ENCODE results near the gene B4GALT7.
"Not testable (repeated sequence)": the region's sequence is repeated elsewhere in the genome, so short reads cannot be mapped to it uniquely, and the experiment has no call there.

B4GALT7 gene, protein sequence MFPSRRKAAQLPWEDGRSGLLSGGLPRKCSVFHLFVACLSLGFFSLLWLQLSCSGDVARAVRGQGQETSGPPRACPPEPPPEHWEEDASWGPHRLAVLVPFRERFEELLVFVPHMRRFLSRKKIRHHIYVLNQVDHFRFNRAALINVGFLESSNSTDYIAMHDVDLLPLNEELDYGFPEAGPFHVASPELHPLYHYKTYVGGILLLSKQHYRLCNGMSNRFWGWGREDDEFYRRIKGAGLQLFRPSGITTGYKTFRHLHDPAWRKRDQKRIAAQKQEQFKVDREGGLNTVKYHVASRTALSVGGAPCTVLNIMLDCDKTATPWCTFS

DNA sequence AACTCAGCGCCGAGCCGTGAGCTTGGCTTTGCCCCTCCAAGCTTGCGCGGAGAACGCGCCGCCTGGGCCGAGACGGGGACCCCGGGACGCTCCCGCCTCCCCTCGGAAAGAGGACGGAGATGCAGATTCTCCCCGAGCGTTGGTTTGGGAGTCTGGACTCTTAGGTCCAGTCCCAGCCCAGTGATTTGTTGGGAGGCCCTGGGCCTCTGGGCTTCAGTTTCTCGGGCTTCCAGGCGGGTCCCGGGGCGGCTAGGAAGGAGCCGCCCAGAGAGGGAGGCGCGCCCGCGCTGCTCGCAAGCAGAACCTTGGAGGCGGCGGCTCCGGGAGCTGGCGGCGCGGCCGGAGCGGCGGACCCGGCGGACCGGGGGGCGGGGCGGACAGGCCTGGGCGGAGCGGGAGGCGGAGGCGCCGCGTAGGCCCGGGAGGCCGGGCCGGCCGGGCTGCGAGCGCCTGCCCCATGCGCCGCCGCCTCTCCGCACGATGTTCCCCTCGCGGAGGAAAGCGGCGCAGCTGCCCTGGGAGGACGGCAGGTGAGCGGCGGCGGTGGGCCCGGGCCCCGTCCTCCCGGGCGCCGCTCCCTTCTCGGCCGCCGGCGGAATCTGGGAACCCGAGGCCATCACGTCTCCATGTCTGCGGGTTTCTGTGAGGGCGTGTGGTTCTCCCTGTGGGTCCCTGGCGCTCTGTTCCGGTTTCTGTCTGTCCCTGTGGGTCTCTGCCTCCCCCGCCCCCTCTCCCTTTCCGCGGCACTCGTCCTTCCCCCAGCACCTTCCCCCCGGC, at the start of gene B4GALT7:
B4GALT7 (plus strand) TSS at position 402 of the 777 bp plus-strand sequence; CDS start at position 481, 79 bp downstream.
- DNase-seq: peak; percentile 55

DNA sequence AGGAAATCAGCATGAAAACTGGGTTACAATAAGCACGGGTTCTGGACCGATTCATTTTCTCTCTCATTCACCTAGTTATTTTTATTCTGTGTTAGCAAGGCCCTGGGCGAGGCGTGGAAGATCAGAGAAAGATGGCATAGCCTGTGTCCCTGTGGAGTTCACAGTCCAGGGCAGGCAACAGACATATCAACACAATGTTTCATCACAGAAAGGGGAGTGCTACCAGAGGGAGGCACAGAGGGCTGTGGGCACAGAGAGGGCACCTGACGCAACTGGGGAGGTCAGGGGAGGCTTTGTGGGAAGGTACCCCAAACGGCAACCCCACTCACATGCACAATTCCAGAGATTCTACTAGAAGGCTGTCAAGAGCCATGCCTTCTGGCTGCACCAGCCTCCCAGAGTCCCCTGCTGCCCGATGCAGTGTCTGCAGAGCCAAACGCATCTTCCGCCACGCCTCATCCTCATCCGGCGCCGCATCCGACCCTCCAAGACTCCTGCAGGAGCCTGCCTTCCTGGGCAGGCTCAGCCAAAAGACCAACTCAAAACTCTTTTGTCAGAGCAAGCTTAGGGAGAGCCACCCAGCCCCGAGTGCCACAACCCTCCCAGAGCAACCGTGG, 47.0 kb upstream of the B4GALT7 start:
- DNase-seq: no peak

DNA sequence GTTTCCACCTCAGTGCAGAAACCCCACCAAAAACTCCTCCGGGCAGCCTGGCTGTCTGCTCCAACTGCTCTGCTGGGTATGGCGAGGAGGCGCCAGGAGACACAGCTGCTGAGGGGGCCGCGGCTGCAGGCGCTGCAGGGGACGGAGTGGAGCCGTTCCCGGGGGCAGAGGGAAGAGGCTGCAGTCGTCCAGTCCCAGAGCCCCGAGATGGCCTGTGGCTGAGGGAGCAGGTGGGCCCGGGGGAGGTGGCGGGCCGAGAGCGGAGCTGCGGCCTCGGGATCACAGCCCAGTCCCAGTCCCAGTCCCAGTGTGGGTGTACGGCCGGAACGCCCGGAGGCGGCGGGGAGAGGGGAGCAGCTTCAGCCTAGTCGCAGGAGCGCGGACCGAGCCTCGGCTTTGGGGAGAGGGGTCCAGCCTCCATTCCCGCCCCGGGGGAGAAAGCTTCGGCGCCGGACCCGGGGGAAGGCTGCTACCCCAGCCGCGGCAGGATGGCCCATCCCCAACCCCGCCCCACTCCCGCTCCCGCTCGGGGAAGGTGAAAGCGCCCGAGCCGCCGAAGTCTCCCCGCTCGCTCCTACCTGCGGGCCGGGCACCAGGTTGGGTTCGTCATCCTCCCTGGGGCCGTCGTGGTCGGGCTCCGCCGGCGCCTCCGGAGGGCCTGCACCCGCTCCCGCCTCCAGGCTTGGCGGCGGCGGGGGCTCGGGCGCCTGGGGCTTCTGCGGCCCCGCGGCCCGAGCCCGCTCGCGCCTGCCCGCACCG, 46.1 kb upstream of the B4GALT7 start:
- DNase-seq: no peak

DNA sequence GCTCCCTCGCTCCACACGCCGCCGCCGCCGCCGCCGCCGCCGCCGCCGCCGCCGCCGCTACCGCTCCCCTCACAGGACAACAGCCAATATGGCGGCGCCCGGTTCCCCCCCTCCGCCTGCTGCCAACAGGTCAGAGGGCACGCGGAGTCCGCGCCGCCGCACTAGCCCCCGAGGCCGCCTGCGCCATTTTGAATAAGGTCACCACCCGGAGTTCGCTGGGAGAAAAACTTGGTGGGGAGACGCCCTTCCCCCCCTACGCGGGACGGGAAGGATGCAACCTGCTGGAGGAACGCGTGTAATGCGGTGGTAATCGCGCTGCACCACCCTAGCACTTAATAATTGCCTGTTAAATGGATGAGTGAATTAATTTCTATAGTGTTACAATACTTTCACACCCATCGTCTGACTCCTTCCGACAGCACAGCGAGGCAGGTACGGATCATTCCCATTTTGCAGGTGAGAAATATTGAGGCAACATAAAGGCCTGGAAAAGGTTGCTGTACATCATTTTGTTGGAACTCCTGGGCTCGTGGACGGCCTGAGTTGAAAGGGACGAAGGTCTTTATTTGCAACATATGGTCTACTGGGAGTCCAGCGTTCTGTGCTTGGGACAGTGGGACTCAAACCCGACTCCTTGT, 45.3 kb upstream of the B4GALT7 start, which contains the start of gene FAM193B:
FAM193B (minus strand) TSS at position 90 of the 638 bp plus-strand sequence. CDS start 105 bp downstream, outside the sequence.
- DNase-seq: peak; percentile 74

DNA sequence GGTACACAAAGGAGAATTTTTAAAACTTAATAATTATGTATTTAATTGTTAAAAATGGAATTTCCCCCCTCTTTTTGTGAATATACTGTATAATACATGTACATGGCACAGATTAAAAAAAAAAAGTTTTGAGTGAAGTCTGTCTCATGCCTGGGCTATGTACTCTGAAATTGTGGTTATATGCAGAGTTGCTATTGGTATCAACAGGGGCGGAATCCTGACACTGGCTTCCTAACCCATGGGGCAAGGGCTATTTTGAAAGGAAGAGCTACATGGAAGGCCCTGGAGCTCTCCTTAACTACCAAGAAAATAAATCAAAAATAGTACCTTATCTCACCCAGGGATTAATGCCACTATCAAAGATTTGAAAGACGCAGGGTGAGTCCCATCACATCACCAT, 44.7 kb upstream of the B4GALT7 start:
- no peak for DNase-seq

DNA sequence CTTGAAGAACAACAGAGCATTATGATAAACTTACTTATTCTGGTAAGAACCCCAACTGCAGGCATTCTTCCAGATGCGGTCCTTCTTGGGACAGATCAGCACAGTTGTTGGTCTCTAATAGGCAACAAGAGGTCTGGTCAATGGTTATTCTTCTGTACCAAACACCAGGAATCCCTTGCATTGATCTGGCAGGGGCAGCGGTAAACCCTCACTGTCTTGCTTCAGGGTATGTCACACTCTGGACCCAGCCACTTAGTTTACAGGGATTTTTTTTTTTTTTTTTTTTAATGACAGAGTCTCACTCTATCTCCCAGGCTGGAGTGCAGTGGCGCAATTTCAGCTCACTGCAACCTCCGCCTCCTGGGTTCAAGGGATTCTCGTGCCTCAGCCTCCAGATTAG, 44.3 kb upstream of the B4GALT7 start:
- DNase-seq: no peak

DNA sequence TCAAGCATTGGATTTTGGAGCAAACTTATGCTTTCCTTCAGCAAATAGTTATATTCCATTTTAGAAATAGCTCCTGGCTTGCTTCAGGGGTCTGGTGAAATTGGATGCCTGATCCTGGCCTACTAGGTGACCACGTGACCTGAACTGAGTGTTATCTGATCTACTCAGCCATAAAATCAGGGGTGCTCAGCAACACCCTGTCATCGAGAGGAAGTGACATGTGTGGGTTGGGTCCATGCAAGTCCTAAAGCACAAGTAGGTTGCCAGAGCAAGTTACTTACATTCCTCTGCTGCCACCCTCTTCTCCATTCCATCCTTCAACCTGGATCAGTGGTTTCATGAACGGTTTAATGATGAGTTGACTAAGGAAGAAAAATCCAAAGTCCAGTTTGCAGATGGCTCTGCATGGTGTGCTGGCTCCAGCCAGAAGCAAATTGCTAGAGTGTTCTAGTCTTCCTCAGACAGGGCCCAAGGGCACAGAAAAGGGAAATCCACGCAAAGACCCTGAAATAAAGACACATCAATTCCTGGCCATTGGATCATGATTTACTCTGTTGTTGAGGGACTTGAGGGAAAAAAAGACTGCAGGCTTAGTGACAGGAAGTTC, 42.8 kb upstream of the B4GALT7 start:
- no peak for DNase-seq

DNA sequence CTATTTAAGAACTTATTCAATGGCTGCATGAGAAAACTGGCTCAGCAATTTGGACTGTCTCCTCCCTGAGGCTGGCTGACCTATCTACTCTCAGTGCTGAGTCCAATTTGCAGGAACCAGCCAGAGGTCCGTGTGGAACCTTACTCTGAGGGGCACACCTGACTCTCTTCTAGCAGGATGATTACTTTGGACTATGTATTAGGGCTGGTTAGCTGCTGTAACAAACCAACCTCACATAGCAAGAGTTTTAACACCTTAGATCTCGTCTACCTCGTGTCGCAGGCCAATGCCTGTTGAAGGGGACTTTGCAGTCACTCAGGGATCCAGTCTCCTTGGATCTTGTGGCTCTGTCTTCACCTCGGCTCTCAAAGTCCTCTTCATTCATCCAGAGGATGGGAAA, 42.1 kb upstream of the B4GALT7 start:
- DNase-seq: no peak

DNA sequence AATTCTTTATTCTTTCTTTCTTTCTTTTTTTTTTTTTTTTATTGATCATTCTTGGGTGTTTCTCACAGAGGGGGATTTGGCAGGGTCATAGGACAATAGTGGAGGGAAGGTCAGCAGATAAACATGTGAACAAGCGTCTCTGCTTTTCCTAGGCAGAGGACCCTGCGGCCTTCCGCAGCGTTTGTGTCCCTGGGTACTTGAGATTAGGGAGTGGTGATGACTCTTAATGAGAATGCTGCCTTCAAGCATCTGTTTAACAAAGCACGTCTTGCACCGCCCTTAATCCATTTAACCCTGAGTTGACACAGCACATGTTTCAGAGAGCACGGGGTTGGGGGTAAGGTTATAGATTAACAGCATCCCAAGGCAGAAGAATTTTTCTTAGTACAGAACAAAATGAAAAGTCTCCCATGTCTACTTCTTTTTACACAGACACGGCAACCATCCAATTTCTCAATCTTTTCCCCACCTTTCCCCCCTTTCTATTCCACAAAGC, 40.4 kb upstream of the B4GALT7 start:
- DNase-seq: not testable (repeated sequence)

DNA sequence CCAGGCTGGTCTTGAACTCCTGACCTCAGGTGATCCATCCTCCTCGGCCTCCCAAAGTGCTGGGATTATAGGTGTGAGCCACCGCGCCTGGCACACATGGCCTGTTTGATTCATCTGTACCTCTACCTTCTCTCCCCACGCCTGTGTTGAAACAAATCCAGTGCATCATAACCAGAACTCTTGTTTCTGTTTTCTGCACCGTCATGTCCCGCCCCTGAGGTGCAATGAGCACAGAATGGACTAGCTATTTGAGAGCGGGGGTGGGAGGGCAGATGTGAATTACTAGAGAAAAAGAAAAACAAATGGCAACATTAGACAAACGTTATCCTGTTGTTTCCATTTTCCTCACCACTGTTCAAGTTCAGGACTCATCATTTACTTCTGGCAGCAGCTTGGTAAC, 34.9 kb upstream of the B4GALT7 start:
- DNase-seq: no peak

DNA sequence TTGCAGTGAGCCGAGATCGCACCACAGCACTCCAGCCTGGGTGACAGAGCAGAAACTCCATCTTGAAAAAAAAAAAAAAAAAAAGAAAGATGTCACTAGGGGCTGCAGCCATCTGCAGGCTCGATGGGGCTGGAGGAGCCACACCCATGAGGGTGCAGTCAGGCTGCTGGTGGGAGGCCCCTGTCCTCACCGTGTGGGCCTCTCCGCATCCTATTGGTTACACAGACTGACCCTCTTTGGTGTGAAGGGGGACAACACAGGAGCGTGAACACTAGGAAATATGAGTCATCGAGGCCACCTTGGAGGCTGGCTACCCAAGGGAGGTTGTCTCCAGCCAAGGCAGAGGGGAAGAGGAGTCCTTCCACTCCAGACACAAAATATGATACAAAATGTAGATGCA, 31.6 kb upstream of the B4GALT7 start:
- DNase-seq: no peak

DNA sequence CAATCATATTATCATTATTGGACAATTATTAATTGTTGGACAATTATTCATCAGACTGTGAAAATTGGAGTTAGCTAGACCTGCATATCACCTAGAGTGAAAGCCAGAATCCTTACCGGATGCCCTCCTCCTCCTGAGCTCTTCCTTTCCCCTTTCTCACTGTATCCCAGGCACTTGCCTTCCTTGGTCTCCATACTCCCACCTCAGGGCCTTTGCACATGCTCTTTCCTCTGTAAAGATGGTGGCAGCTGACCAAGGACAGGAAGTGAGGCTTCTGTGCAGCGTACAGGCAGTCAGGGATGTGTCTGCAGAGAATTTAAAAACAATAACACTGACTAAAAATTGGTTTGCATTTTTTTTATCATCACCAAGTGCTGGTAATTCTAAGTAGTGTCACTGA, 30.0 kb upstream of the B4GALT7 start:
- DNase-seq: no peak

DNA sequence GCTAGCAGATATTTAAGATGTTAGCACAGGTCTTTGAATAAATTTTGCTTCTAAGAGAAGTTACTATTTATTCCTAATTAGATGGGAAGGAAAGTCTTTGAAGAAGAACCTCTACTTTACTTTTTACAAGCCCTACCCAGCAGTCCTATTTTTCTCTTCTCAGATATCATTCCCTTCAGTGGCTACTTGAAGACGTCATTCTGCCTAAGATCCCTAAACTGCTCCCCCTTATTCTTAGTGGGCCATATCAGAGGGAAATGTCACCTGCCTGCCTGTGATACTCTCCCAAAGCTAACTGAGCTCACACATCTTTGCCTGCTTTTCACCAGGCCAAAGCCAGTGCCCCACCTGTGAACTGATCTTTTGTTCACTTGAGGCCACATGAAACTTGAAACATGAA, 24.4 kb upstream of the B4GALT7 start:
- DNase-seq: no peak

DNA sequence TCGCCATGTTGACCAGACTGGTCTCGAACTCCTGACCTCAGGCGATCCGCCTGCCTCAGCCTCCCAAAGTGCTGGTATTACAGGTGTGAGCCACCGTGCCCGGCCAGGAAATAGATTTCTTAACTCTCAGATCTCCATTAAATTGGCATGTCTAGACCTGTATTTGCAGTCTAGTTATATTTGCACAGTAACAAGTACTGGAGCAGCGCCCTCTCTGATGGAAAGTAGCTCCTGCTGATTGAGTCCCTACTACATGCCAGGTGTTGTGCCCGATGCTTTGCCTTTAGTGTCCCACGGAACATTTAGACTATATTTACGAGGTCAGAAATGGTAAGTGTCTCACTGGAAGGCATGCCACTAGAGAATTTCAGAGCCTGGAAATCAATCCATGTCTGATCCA, 23.8 kb upstream of the B4GALT7 start:
- DNase-seq: no peak

DNA sequence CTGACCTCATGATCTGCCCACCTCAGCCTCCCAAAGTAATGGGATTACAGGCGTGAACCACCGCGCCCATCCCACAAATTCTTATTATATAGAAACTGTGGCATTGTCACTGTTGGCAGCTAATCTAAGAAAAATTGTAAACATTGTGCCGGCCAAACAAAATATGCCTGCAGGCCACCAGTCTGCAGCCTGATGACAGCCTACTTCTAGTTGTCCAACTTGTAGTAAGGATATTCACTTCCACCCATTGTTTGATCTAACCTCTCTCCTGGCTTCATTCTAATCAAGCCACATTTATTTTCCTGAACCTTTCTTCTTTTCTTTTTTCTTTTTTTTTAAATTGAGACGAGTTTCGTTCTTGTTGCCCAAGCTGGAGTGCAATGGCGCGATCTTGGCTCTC, 21.6 kb upstream of the B4GALT7 start:
- no peak for DNase-seq

DNA sequence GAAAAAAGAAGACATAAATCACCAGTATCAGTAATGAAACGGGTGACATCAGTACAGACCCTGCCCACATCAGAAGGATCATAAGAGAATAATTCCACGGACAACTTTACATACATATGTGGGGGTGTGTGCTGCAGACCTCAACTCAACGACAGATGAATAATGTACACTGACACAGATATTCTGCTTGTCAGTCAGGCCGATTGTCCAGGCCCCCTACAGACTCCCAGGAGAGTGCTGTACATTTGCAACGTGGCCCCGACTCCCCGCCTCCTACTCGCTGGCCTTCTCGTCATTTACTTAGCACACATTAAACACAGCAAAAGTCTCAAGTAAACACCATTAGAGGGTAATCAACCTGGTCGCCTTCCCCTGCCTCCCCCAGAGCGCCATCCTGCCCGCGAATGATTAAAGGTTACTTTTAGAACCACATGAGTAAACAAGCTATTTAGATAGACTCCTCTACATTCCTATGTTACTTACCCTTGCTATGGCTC, 11.5 kb upstream of the B4GALT7 start:
- DNase-seq: no peak

DNA sequence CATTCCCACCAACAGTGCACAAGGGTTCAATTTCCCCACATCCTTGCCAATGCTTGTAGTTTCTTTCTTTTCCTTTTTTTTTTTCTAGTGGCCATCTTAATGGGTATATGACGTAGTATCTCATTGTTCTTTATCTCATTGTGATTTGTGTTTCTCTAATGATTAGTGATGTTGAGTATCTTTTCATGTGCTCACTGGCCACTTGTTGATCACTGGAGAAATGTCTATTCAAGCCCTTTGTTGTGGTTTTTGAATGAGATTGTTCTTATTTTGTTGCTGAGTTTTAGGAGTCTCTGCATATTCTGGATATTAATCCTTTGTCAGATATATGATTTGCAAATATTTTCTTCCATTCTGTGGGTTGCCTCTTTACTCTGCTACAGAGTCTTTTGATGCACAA, 9.5 kb upstream of the B4GALT7 start:
- no peak for DNase-seq

DNA sequence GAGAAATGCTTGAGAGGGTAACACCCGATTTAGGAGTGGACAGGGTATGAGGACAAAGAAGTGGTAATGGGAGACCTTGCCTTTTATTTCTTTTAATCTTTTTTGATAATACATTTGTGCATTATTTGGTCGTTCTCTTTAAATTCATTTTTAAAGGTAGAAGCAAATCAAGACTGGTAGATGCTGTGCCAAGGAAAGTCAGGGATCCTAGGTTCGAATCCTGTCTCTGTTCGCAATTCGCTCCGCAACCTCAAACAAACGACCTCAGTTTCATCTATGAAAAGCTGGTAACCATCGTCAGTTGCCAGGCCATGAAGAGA, 8.3 kb upstream of the B4GALT7 start:
- no peak for DNase-seq

DNA sequence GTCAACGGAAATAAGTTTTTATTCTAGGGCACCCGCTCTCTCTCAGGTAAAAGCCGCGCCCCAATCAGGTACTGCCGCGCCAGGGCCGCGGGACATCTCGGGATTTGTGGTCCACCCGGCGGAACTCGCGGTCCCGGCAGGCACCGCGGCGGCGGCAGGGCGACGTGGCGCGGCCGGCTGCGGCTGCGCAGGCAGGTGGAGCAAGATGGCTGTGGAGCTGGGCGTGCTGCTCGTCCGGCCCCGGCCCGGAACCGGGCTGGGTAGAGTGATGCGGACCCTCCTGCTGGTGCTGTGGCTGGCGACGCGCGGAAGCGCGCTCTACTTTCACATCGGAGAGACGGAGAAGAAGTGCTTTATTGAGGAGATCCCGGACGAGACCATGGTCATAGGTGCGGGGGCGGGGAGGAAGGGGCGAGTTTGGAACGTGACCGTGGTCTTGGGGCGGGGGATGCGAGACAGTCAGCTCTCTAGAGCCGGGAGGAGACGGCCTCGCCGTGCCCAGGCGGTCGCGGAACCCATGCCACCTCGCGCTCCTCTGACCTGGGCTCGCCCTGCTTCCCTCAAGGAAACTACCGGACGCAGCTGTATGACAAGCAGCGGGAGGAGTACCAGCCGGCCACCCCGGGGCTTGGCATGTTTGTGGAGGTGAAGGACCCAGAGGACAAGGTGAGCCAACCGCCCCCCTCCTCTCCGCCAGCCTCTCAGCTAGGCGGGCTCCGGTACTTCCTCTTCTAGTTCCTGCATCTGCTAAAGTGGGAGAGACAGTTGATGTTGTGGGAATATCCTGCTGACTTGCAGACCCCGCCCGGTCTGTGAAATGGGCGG, 7.7 kb upstream of the B4GALT7 start, which contains the start of gene TMED9:
TMED9 (plus strand) TSS at position 194 of the 825 bp plus-strand sequence; CDS start at position 206, 12 bp downstream.
- DNase-seq: peak; percentile 62

DNA sequence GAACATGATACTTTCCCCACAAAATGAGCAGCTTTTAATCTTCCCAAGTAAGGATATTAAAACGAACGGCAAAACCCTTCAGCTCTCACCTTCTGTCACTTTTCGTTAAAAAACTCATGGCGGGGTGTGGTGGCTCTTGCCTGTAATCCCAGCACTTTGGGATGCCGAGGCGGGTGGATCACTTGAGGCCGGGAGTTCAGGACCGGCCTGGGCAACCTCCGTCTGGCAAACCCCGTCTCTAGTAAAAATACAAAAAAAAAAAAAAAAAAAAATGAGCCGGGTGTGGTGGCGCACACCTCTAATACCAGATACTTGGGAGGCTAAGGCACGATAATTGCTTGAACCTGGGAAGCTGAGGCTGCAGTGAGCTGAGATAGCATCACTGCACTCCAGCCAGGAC, 7.0 kb upstream of the B4GALT7 start:
- DNase-seq: no peak

DNA sequence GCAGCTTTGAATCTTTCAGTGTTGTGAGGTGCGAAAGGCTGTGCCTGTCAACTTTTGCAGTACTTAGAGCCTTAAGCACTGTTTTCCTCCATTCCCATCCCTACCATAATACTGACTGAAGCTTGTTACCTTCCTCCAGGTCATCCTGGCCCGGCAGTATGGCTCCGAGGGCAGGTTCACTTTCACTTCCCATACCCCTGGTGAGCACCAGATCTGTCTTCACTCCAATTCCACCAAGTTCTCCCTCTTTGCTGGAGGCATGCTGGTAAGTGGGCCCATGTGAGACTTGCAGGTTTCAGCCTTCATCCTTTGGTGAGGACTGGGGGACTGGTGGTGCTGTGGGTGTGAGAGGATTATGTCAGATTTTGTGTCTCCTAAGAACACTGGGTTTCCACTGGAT, 6.4 kb upstream of the B4GALT7 start:
- DNase-seq: no peak

Data from NCI-H1092 treated with DMSO at 0.1 percent for 48 hours (cell line).